GM12874 (cell line): ENCODE data around the gene CROCC2.

Source experiments
- TF ChIP-seq, protein P1 (sequence below): IDR thresholded peaks from 2 replicates; pipeline ENCODE4 v1.5.1; 2011; ENCODE audit warnings: low read depth, mild to moderate bottlenecking, control low read depth, low read length, moderate library complexity; ENCODE audit not compliant: insufficient read depth

Gene CROCC2

DNA sequence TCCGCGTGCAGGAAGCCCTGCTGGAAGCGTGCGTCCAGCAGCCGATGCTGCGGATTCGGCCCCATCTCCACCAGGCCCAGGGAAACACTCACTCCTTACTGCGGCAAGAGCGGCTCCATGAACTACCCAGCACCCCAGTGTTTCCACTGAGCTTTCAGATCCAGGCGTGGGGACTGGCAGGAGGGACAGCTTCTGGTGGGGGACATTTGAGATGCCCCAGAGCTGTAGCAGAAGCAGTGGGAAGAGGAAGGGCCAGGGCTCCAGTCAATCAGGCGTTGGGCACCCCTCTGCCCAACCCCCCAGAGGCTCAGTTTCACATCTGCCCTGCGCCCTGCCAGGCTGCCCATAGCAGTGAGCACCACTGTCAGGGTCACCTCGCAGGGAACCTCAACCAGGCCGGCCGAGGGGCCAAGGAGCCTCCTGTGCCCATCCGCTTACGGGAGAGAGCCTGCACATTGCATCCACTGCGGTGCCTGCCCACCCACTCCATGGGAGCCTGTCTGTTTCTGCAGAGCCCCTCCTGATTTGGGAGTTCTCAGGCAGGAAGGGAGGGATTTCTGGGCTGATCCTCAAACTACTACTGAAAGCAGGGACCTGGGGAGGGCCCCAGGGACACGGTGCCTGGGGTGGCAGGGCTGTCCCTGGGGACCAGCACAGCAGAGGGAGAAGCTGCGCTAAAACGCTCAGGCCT lies 32.9 kb upstream of the CROCC2 start:
- TF ChIP-seq, protein P1, sequence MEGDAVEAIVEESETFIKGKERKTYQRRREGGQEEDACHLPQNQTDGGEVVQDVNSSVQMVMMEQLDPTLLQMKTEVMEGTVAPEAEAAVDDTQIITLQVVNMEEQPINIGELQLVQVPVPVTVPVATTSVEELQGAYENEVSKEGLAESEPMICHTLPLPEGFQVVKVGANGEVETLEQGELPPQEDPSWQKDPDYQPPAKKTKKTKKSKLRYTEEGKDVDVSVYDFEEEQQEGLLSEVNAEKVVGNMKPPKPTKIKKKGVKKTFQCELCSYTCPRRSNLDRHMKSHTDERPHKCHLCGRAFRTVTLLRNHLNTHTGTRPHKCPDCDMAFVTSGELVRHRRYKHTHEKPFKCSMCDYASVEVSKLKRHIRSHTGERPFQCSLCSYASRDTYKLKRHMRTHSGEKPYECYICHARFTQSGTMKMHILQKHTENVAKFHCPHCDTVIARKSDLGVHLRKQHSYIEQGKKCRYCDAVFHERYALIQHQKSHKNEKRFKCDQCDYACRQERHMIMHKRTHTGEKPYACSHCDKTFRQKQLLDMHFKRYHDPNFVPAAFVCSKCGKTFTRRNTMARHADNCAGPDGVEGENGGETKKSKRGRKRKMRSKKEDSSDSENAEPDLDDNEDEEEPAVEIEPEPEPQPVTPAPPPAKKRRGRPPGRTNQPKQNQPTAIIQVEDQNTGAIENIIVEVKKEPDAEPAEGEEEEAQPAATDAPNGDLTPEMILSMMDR = no peak

DNA sequence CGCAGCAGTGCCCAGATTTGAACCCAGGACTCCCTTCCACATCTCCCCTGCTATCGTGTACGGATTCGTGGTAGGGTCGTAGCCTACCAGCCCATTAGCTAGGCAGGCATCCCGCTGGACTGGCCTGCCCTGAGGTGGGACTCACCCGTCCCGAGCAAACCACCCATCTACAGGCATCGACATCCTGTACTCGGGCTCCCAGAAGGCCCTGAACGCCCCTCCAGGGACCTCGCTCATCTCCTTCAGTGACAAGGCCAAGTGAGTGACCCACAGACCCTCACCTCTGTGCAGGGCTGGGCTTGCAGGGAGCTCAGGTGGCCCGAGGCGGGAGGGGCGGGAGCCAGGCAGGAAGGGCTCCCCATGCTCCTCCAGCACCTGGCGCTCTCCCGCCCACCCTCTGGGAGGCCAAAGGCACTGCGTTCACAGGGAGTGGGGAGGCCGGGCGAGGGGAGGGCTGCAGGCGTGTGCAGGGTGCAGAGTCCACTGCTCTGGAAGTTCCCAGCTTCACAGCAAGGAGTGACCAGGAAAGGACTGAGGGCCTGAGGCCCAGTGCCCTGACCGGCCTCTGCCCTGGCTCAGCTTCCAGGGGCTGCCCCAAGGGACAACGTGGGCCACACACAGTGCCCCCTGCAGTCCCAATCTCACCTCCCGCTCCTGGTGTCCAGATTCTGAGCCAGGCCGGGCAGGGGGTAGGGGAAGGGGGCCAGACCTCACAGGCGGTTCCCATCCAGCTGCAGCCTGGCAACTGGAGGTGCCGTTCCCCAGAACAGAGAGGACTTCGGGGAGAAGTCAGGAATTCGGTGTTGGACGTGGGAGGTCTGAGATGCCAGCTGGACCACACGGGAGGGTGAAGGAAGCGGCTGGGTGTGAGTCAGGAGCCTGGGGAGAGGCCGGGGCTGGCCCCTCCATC lies 32.1 kb upstream of the CROCC2 start:
- TF ChIP-seq, protein P1 = no peak

DNA sequence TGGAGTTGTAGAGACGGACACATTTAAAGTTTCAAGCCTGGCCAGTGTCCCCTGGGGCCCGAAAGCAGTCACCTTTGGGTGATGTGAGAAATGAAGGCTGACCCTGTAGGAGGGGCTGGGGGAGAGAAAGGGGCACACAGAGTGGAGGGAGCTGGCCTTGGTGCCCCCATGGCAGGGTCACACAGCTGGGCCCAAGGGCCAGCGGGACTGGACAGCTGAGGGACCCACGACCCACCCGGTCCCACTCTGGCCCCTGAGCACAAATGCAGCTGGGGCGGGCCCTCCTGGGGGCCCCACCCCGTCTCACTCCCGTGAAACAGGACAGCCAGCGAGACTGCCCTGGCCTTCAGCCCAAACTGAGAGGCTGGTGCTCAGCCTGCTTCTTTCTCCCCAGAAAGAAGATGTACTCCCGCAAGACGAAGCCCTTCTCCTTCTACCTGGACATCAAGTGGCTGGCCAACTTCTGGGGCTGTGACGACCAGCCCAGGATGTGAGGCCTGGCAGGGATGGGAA lies 31.4 kb upstream of the CROCC2 start:
- TF ChIP-seq, protein P1 = no peak

DNA sequence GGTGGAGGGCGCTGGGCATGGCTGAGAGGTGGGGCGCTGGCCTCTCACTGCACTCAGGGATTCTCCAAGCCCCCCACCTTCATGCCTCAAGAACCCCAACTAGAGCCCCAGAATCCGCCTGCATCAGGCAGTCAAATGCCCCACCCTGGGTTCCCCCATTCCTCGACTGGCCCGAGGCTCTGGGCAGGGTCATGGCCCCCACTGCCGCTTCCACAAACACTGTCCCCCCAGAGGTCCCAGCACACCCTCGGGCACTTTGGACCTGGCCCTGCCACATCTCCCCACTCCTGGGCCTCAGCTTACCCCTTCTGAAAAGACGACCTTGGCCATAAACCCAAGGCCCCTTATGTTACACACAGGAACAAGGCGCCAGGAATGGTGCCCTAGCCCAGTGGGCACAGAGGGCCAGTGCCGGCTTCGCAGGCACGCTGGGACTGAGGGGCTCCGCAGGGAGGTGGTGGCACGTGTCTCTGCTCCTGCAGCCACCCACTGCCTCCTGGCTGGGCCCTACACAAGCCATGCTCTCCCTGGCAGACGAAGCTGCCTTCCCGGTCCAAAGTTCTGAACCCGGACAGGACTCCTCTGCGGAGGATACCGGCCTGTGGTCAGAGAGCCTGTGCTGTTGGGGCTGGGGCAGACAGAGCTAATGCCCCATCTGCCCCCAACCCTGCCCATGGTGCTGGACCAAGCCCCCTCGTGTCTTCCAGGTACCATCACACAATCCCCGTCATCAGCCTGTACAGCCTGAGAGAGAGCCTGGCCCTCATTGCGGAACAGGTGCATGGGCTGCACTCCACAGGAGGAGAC lies 30.7 kb upstream of the CROCC2 start:
- TF ChIP-seq, protein P1 = no peak

DNA sequence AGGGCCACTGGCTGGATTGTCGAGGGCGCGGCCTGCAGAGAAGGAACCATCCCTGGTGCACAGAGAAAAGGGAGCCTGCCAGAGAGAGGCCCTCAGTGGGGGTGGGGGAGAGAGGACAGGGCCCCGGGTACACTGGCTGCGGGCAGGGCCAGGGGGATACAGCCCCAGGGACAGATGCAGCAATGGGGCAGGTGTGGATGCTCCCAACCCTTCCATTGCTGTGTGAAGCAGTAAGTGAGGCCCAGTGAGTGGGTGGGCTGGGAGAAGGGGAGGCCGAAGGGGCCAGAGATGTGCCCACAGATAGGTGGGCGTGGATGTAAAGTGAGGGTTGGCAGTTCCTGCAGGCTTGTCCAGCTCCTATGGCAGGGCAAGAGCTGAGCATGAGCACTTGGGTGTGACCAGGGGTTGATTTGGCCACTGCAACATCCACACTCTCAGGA lies 30.1 kb upstream of the CROCC2 start:
- TF ChIP-seq, protein P1 = no peak

DNA sequence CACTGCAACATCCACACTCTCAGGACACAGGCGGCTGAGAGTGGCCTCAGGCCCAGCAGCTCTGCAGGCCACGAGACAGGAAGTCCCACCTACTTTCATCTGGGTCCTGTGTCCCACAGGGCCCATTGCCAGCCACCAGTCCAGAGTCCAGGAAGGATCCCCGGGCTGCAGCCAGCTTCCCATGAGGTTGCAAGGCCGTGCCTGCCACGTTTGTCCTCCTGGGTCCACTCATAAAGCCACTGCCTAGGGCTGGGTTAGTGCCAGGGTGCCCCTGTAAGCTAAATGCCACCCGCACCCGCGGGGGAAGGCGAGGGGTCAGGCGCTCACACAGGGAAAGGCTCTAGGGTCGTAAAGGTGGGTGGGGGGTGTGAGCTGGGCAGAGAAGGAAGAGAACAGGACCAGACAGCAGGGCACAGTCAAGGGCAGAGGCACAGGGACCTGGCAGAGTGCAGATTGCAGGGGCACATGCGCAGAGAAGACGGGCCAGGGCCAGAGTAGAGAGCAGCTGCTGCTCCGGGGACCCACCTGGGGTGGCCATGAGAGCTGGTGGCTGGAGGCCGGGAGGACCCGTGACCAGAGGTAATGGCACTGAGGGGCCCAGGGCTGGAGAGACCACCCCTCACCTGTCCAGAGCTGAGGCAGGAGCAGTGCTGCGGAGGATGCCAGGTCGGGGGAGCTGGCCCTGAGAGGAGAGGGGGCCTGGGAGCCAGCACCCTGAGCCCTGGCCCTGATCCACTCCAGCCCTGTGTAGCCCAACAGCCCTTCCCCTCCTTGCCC lies 29.5 kb upstream of the CROCC2 start:
- TF ChIP-seq, protein P1 = no peak
